Smooth muscle cell (in vitro differentiated cells): ENCODE results near the gene TMCC3. TPM values are rescaled to one million over a fixed set of nuclear protein-coding genes. Genes with fewer than 3 reads are reported as not detected.

ENCODE experiments used
- DNase-seq: peaks from one replicate; lab custom pipeline; 2025; ENCODE audit not compliant: unreplicated experiment; lab: John Stamatoyannopoulos, UW
- H2AFZ ChIP-seq: fragments of 200-600 bp; sonication (generic); 2 replicates; pipeline ENCODE4 v1.6.0; 2016; ENCODE audit warnings: antibody characterized with exemption, low read depth, mild to moderate bottlenecking
- H3F3A ChIP-seq: fragments of 200-600 bp; sonication (generic); 2 replicates; pipeline ENCODE4 v1.6.0; 2017; ENCODE audit warnings: antibody characterized with exemption, low read depth
- H3K27ac ChIP-seq: fragments of 200-600 bp; sonication (generic); 2 replicates; pipeline ENCODE4 v1.5.1; 2016; ENCODE audit warnings: low read depth, mild to moderate bottlenecking
- H3K27me3 ChIP-seq: fragments of 200-600 bp; sonication (generic); 2 replicates; pipeline ENCODE4 v1.6.1; 2016; ENCODE audit warnings: low read depth, mild to moderate bottlenecking
- H3K36me3 ChIP-seq: fragments of 200-600 bp; sonication (generic); 2 replicates; pipeline ENCODE4 v1.5.1; 2016; ENCODE audit warnings: low read depth
- H3K4me1 ChIP-seq: fragments of 200-600 bp; sonication (generic); 2 replicates; pipeline ENCODE4 v1.5.1; 2016; ENCODE audit warnings: low read depth
- H3K4me2 ChIP-seq: fragments of 200-600 bp; sonication (generic); 2 replicates; pipeline ENCODE4 v1.6.0; 2016; ENCODE audit warnings: mild to moderate bottlenecking
- H3K4me3 ChIP-seq: fragments of 200-600 bp; sonication (generic); 2 replicates; pipeline ENCODE4 v1.5.1; 2016; ENCODE audit warnings: mild to moderate bottlenecking
- H3K79me2 ChIP-seq: fragments of 200-600 bp; sonication (generic); 2 replicates; pipeline ENCODE4 v1.6.0; 2016; ENCODE audit warnings: low read depth, mild to moderate bottlenecking
- H3K9ac ChIP-seq: fragments of 200-600 bp; sonication (generic); 2 replicates; pipeline ENCODE4 v1.6.0; 2016; ENCODE audit warnings: low read depth
- H3K9me3 ChIP-seq: fragments of 200-600 bp; sonication (generic); replicated peaks from 2 replicates; pipeline ENCODE4 v1.5.1; 2016; ENCODE audit warnings: low read depth
- H4K20me1 ChIP-seq: fragments of 200-600 bp; sonication (generic); 2 replicates; pipeline ENCODE4 v1.6.0; 2016; ENCODE audit warnings: low read depth
- WGBS: methylation state at CpG from one replicate; pipeline ENCODE4 v1.1.7; 2016; ENCODE audit warnings: low lambda C conversion rate; 5-methylcytosine and 5-hydroxymethylcytosine counted together
- polyA plus RNA-seq: library from polyadenylated mRNA; unstranded; fragments of >200 nt; fragmentation: Nextera tagmentation; extraction: Ambion mirVana; gene quantifications from 2 replicates; pipeline ENCODE4 v1.2.1, GENCODE V29; 2016
- total RNA-seq: library from RNA; depleted of rRNA; stranded (reverse); fragments of >200 nt; gene quantifications from 2 replicates; pipeline ENCODE4 v1.2.3, GENCODE V29; 2014
- TF ChIP-seq, protein P1 (sequence below): fragments of 200-600 bp; sonication (generic); IDR thresholded peaks from 2 replicates; pipeline ENCODE4 v1.5.1; 2017; ENCODE audit warnings: borderline replicate concordance, mild to moderate bottlenecking, antibody characterized with exemption; ENCODE audit not compliant: insufficient read depth, poor library complexity, severe bottlenecking

Gene TMCC3
- total and polyA plus RNA-seq, 2 experiments from 2014 or later = 7.0 to 11.2 TPM

GRCh38 chr12:94689646-94690036, 39.3 kb upstream of the TMCC3 start:
- Histone ChIP-seq H3K4me2 (peak overlapping the region; percentile 82), H4K20me1 (no peaks in the 10 kb centered on the region), H2AFZ (peak overlapping the region; percentile 59), H3K27ac (peak overlapping the region; percentile 86), H3K4me1 (peaks cover 18% of the 10 kb centered on the region), H3K9ac (peak overlapping the region; percentile 71), H3K4me3 (peak overlapping the region; percentile 29), H3K36me3 (no peaks in the 10 kb centered on the region), H3K27me3 (no peaks in the 10 kb centered on the region), H3F3A (peaks cover 22% of the 10 kb centered on the region), H3K79me2 (peaks cover 4% of the 10 kb centered on the region), H3K9me3 (no peaks in the 10 kb centered on the region)
- 46% methylated on average over 9 of the region's 9 CpGs for WGBS
- DNase-seq = no peak
- TF ChIP-seq, protein P1, sequence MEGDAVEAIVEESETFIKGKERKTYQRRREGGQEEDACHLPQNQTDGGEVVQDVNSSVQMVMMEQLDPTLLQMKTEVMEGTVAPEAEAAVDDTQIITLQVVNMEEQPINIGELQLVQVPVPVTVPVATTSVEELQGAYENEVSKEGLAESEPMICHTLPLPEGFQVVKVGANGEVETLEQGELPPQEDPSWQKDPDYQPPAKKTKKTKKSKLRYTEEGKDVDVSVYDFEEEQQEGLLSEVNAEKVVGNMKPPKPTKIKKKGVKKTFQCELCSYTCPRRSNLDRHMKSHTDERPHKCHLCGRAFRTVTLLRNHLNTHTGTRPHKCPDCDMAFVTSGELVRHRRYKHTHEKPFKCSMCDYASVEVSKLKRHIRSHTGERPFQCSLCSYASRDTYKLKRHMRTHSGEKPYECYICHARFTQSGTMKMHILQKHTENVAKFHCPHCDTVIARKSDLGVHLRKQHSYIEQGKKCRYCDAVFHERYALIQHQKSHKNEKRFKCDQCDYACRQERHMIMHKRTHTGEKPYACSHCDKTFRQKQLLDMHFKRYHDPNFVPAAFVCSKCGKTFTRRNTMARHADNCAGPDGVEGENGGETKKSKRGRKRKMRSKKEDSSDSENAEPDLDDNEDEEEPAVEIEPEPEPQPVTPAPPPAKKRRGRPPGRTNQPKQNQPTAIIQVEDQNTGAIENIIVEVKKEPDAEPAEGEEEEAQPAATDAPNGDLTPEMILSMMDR = no peak

GRCh38 chr12:94689002-94689645, 38.8 kb upstream of the TMCC3 start:
- no peak for DNase-seq

DNA sequence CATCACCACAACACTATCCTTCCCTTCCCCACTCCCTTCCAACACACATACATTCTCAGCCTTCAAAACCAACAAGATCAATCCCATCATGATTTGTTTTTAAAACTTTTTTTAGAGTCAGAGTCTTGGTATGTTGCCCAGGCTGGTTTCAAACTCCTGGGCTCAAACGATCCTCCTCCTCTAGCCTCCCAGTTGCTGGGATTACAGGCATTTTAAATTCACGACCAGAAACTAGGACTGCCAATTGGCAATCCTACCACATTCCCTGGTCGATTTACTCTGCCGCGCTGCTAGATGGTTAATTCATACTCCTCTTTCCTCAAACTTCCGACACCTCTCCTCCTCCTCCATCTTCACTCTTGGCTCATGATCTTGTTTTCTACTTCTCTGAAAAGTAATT, 37.5 kb upstream of the TMCC3 start:
- peaks cover 18% of the 10 kb centered on the region for H3K4me1 ChIP-seq
- H3K36me3 ChIP-seq = no peaks in the 10 kb centered on the region
- TF ChIP-seq, protein P1 = no peak
- 78% methylated on average over 6 of the region's 6 CpGs for WGBS
- H3K4me2 ChIP-seq = no peak overlapping the region
- H3K9me3 ChIP-seq = no peaks in the 10 kb centered on the region
- no peak overlapping the region for H3K9ac ChIP-seq
- DNase-seq = no peak
- H4K20me1 ChIP-seq = no peaks in the 10 kb centered on the region
- H3F3A ChIP-seq = peaks cover 22% of the 10 kb centered on the region
- peak overlapping the region; percentile 86 for H3K27ac ChIP-seq
- no peak overlapping the region for H3K4me3 ChIP-seq
- no peaks in the 10 kb centered on the region for H3K27me3 ChIP-seq
- no peak overlapping the region for H2AFZ ChIP-seq
- H3K79me2 ChIP-seq = peaks cover 4% of the 10 kb centered on the region

More at GRCh38 chr12:94689002-94689645, 38.8 kb upstream of the TMCC3 start:
- WGBS = 42% methylated on average over 7 of the region's 7 CpGs
- peak overlapping the region; percentile 29 for H3K4me3 ChIP-seq
- H3K27ac ChIP-seq = peak overlapping the region; percentile 86
- peak overlapping the region; percentile 82 for H3K4me2 ChIP-seq
- no peaks in the 10 kb centered on the region for H3K27me3 ChIP-seq
- no peaks in the 10 kb centered on the region for H3K36me3 ChIP-seq
- TF ChIP-seq, protein P1 = no peak
- peaks cover 18% of the 10 kb centered on the region for H3K4me1 ChIP-seq
- H2AFZ ChIP-seq = peak overlapping the region; percentile 59
- H3F3A ChIP-seq = peaks cover 22% of the 10 kb centered on the region
- H4K20me1 ChIP-seq = no peaks in the 10 kb centered on the region
- H3K9ac ChIP-seq = peak overlapping the region; percentile 71
- peaks cover 4% of the 10 kb centered on the region for H3K79me2 ChIP-seq
- no peaks in the 10 kb centered on the region for H3K9me3 ChIP-seq
